IMR-90 (cell line): Measurements from ENCODE around the gene HCN4.

ENCODE experiments used
- CEBPB ChIP-seq: IDR thresholded peaks from 2 replicates; pipeline ENCODE4 v1.6.1; 2012; ENCODE audit warnings: low read depth, low read length, improper control_type of control experiment
- MAFK ChIP-seq: IDR thresholded peaks from 2 replicates; pipeline ENCODE4 v1.6.1; 2012; ENCODE audit warnings: low read depth, low read length, improper control_type of control experiment
- MAZ ChIP-seq: IDR thresholded peaks from 2 replicates; pipeline ENCODE4 v1.6.1; 2012; ENCODE audit warnings: low read depth, mild to moderate bottlenecking, low read length, improper control_type of control experiment, moderate library complexity, borderline replicate concordance
- POLR2A ChIP-seq: IDR thresholded peaks from 2 replicates; pipeline ENCODE4 v1.6.1; 2012; ENCODE audit warnings: mild to moderate bottlenecking, low read depth, low read length
- SMC3 ChIP-seq: fragments of 150-350 bp; IDR thresholded peaks from 2 replicates; pipeline ENCODE4 v1.6.1; 2016; ENCODE audit warnings: low read depth, mild to moderate bottlenecking, antibody characterized with exemption, low read length, moderate library complexity
- TF ChIP-seq, protein P1 (sequence below): conservative IDR thresholded peaks from 2 replicates; pipeline ENCODE4 v1.5.1; 2012; ENCODE audit warnings: mild to moderate bottlenecking, low read depth, low read length, improper control_type of control experiment

DNA sequence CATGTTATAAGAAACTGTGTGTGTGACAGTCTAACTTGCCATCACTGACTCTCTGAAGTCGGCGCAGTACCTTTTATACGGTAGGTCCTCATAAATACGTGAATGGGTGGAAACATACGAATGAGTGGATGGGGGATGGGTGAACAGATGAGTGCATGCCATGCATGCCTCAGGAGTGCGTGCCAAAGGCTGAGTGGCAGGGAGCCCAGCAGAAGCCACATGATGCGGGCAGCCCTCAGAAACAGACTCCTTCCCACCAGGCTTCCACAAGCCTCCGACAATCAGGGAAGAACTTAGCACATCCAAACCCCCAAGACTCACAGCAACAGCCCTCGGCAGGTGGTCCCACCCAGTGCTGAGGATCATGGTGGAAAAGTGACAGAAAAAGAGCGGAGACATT, 16.7 kb downstream of the HCN4 start:
- TF ChIP-seq POLR2A = no peak
- no peak for TF ChIP-seq MAZ
- TF ChIP-seq, protein P1, sequence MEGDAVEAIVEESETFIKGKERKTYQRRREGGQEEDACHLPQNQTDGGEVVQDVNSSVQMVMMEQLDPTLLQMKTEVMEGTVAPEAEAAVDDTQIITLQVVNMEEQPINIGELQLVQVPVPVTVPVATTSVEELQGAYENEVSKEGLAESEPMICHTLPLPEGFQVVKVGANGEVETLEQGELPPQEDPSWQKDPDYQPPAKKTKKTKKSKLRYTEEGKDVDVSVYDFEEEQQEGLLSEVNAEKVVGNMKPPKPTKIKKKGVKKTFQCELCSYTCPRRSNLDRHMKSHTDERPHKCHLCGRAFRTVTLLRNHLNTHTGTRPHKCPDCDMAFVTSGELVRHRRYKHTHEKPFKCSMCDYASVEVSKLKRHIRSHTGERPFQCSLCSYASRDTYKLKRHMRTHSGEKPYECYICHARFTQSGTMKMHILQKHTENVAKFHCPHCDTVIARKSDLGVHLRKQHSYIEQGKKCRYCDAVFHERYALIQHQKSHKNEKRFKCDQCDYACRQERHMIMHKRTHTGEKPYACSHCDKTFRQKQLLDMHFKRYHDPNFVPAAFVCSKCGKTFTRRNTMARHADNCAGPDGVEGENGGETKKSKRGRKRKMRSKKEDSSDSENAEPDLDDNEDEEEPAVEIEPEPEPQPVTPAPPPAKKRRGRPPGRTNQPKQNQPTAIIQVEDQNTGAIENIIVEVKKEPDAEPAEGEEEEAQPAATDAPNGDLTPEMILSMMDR = no peak
- TF ChIP-seq MAFK = no peak
- no peak for TF ChIP-seq SMC3
- no peak for TF ChIP-seq CEBPB
